CD4-positive, alpha-beta T cell treated with Interleukin-6 at 100 ng/mL for 8 hours (primary cell): Measurements from ENCODE around the gene CALHM1.
"Not testable (repeated sequence)": the region's sequence is repeated elsewhere in the genome, so short reads cannot be mapped to it uniquely, and the experiment has no call there.

ENCODE experiments used
- DNase-seq: peaks from one replicate; pipeline ENCODE4 v3.0.0-alpha.2; 2020; ENCODE audit warnings: mixed read lengths, low spot score

The CALHM1 gene

GRCh38 chr10:103429647-103430046 lies 29.1 kb downstream of the CALHM1 start:
- DNase-seq: peak; percentile 15

DNA sequence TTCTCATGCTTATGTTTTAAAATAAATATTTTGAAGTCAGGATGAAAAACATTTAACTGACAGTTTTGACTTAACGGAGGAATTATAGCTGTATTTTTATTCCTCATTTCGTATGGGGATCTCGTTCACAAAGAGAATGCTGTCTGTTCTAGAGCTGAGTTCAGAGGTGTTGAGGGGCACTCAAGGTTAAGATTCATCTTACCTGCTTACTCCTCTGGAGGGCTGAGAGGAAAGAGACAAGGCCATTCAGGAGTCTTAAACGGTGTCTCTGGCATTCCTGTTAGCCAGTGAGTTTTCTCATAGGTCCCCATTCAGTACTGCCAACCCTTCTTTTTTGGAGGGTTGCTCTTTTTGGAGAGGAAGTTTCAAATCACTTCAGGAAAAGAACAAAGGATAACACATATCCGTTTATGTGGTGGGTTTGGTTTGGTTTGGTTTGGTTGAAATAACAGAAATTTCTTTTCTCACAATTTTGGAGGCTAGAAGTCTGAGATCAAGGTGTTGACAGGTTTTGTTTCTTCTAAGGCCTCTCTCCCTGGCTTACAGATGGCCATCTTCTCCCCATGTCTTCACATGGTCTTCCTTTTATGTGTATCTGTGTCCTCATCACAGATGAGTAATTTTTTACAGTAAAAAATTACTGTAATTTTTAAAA lies 29.6 kb downstream of the CALHM1 start:
- no peak for DNase-seq

- DNase-seq: no peak
Measured at GRCh38 chr10:103427866-103428265, 30.8 kb downstream of the CALHM1 start.

DNA sequence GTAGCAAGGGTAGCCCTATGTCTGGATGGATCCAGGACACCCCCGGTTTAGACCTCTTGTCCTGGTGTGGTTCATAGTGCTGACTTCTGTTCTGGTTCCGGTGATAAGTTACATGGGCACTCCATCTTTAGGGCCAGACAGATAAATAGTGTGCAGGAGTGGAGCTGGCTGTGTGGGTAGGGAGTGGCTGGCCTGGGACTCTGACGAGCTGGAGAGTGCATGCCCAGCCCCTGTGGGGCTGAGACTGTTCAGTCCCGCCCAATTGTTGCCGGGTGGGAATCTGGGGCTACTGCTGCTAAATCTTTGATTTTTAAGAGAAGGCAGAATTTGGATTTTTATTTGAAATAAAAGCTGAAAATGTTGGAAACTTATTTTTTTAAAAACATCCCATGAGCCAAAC lies 35.0 kb downstream of the CALHM1 start:
- no peak for DNase-seq

- no peak for DNase-seq
Measured at GRCh38 chr10:103419101-103419500, 39.6 kb downstream of the CALHM1 start.

DNA sequence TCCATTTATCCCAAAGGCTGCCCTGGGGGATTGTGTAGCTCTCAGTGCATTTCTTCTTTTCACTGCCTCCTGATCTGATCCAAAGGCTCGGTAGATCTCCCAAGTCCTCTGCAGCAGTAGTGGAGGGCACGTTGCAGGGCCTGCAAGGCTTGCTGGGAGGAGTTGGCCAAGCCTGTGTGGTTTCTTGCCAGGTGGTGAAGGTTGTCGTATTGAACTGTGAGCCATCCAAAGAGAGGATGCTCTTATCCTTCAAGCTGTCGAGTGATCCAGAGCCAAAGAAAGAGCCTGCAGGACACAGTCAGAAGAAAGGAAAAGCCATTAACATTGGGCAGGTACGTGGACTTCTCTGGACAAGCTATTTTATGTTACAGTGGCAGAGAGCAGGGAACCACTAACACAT lies 41.1 kb downstream of the CALHM1 start:
- no peak for DNase-seq

DNA sequence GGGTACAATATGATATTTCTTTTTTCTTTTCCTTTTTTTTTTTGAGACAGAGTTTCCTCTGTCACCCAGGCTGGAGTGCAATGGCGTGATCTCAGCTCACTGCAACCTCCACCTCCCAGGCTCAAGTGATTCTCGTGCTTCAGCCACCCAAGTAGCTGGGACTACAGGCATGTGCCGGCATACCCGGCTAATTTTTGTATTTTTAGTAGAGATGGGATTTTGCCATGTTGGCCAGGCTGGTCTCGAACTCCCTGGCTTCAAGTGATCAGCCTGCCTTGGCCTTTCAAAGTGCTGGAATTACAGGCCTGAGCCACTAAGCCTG lies 41.6 kb downstream of the CALHM1 start:
- DNase-seq: not testable (repeated sequence)

DNA sequence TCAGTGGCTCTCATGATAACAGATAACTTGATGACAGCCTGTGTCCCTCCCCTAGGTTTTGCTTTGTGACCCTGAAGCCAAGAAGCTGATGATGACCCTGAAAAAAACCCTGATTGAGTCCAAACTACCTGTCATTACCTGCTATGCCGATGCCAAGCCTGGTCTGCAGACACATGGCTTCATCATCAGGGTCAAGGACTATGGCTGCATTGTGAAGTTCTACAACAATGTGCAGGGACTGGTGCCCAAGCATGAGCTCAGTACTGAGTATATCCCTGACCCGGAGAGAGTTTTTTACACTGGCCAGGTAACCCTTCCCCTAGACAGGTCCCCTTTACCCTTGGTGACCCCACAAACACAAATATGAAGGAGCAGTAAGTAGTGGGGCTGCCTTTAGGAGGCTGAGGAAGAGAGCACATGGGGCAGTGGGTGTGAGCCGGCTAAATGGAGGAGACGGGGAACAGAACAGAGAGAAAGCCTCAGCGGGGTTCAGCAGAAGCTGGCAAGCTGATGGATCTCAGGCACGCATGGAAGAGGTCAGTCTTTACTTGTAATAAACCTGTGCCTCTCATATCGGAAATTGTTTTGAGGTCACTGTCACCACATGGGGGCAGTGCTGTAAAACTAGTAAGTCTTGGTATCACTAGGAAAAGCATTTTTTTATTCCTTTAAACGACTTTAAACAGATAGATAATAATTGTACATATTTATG lies 42.1 kb downstream of the CALHM1 start:
- DNase-seq: peak; percentile 63

- DNase-seq: no peak
Measured at GRCh38 chr10:103415581-103415980, 43.1 kb downstream of the CALHM1 start.

- no peak for DNase-seq
Measured at GRCh38 chr10:103413564-103413963, 45.1 kb downstream of the CALHM1 start.
